Cardiac fibroblast (primary cell): ENCODE data around the gene GPBP1.

Experiments
- DNase-seq, 2 donors: peaks; one replicate each; pipeline versions ENCODE4 v3.0.0 to v3.0.0-alpha.2; 2010; ENCODE audit warnings: low read depth in 2 of 2
- H3K4me3 ChIP-seq, 2 donors: replicated peaks in 1 of 2; 1 replicate in 1 of 2; 2 replicates in 1 of 2; pipeline ENCODE4 v1.5.1; 2011; ENCODE audit warnings: low read depth in 2 of 2, low read length in 2 of 2, mild to moderate bottlenecking in 2 of 2, moderate library complexity in 1 of 2
- TF ChIP-seq, protein P1 (sequence below): IDR thresholded peaks from one replicate; pipeline ENCODE4 v1.5.1; 2011; ENCODE audit warnings: low read depth, mild to moderate bottlenecking, low read length, inconsistent platforms

GPBP1 gene

DNA sequence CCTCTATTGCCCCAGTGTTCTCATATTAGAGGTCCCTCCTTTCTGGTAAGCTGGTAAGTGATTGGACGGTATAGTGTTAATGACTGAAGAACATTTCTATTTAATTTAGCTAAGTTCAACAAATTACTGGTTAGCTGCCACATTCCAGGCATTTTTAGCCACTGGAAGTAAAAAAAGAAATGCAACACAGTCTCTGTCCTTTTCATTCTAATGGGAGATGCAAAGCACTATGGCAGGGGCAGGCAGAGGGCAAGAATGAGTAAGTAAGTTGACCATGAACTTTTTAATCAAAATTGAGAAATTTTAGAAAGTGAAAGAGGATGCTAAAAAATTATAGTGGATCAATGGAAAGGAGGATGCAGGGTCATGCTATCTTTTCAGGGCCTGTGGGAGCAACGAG is 137.4 kb downstream of the GPBP1 start:
- TF ChIP-seq, protein P1, sequence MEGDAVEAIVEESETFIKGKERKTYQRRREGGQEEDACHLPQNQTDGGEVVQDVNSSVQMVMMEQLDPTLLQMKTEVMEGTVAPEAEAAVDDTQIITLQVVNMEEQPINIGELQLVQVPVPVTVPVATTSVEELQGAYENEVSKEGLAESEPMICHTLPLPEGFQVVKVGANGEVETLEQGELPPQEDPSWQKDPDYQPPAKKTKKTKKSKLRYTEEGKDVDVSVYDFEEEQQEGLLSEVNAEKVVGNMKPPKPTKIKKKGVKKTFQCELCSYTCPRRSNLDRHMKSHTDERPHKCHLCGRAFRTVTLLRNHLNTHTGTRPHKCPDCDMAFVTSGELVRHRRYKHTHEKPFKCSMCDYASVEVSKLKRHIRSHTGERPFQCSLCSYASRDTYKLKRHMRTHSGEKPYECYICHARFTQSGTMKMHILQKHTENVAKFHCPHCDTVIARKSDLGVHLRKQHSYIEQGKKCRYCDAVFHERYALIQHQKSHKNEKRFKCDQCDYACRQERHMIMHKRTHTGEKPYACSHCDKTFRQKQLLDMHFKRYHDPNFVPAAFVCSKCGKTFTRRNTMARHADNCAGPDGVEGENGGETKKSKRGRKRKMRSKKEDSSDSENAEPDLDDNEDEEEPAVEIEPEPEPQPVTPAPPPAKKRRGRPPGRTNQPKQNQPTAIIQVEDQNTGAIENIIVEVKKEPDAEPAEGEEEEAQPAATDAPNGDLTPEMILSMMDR: no peak
- DNase-seq: peak in 1 of 2 donors; percentile 45
- H3K4me3 ChIP-seq: no peak overlapping the region

DNA sequence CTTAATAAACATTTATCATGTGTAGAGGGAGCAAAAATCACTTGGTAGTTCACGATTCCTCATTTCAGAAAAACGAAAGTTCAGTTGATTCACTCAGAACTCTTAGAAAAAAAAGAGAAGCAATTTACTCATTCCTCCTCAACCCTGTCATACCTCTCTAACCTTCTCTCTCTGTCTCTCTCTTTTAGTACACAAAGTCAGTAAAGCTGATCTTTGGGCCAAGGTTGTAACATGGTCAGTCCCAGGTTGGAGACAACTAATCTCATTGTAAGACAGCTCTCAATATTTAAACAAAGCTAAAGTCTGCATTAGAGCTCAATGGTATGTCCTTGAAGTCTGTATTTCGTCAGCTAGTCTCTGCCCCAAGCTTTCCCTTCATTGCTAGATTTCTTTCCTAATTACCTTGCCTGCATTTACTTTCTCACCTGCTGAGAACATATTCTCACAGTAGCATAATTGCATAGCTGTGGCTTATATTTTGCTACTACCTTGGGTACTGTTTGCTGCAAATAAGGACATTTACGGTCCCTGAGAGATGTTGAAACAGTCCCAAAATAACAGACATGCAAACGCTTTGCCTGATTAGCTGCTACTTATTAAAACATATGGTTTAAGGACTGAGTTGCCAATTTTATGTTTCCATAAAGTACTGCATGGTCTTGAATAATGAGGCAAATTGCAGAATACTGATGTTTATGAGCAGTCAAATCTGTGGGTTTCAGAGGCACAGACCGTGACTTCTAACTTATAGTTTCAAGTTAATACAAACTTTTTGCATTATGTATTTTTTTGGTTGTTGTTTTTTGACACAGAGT is 138.3 kb downstream of the GPBP1 start:
- TF ChIP-seq, protein P1: no peak
- no peak overlapping the region for H3K4me3 ChIP-seq
- no peak for DNase-seq

DNA sequence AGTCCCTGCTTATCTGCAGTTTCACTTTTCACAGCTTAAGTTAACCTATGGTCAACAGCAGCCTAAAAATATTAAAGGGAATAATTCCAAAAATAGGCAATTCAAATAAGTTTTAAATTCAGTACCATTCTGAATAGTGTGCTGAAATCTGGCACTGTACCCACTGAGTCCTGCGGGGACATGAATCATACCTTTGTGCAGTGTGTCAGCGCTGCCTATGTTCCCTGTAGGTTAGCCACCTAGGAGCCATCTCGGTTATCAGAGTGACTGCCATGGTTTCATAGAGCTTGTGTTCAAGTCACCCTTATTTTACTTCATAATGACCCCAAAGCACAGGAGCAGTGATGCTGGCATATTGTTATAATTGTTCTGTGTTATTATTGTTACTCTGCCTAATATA is 139.9 kb downstream of the GPBP1 start:
- TF ChIP-seq, protein P1: no peak
- H3K4me3 ChIP-seq: no peak overlapping the region
- peak in 1 of 2 donors; percentile 49 for DNase-seq
